Suprapubic skin (tissue), 4 donors: ENCODE data around the gene MAP3K4. TPM values are rescaled to one million over a fixed set of nuclear protein-coding genes. Genes with fewer than 3 reads are reported as not detected.

Source experiments
- DNase-seq, 2 donors: peaks; one replicate each; pipeline ENCODE4 v3.0.0-alpha.2; 2019; ENCODE audit warnings: low spot score in 2 of 2
- H3K27ac ChIP-seq: fragments of 200-600 bp; sonication (generic); one replicate; pipeline ENCODE4 v1.5.1; 2019
- H3K27me3 ChIP-seq: fragments of 200-600 bp; sonication (generic); one replicate; pipeline ENCODE4 v1.5.1; 2019
- H3K36me3 ChIP-seq: fragments of 200-600 bp; sonication (generic); one replicate; pipeline ENCODE4 v1.5.1; 2019
- H3K4me1 ChIP-seq: fragments of 200-600 bp; sonication (generic); one replicate; pipeline ENCODE4 v1.5.1; 2019
- H3K4me3 ChIP-seq: fragments of 200-600 bp; sonication (generic); one replicate; pipeline ENCODE4 v1.5.1; 2019; ENCODE audit warnings: mild to moderate bottlenecking
- H3K9me3 ChIP-seq: fragments of 200-600 bp; sonication (generic); one replicate; pipeline ENCODE4 v1.5.1; 2019
- EP300 ChIP-seq: sonication (generic); formaldehyde crosslinking; IDR thresholded peaks from one replicate; pipeline ENCODE4 v1.6.1; 2017; ENCODE audit warnings: antibody characterized with exemption
- POLR2A ChIP-seq, 2 donors: fragments of 450-650 bp; IDR thresholded peaks; one replicate each; pipeline ENCODE4 v1.6.1; 2017; ENCODE audit warnings: antibody characterized with exemption in 2 of 2, mild to moderate bottlenecking in 2 of 2, moderate library complexity in 2 of 2
- POLR2AphosphoS5 ChIP-seq, 3 donors: sonication (generic); formaldehyde crosslinking; IDR thresholded peaks; one replicate each; pipeline ENCODE4 v1.6.1; 2017; ENCODE audit warnings: antibody characterized with exemption in 3 of 3
- WGBS: methylation state at CpG from one replicate; pipeline ENCODE4 v1.1.5; 2018; 5-methylcytosine and 5-hydroxymethylcytosine counted together
- total RNA-seq, 4 donors: library from RNA; depleted of rRNA; stranded (reverse); fragments of >200 nt; gene quantifications; one replicate each; pipeline ENCODE4 v1.1.0, GENCODE V29; 2016
- TF ChIP-seq, protein P1 (sequence below), 2 donors: fragments of 200-600 bp in 1 of 2; fragments of 450-650 bp in 1 of 2; sonication (generic) in 1 of 2; IDR thresholded peaks; one replicate each; pipeline ENCODE4 v1.5.1; 2016 to 2019; ENCODE audit warnings: antibody characterized with exemption in 2 of 2, mild to moderate bottlenecking in 1 of 2, moderate library complexity in 1 of 2

The MAP3K4 gene
- total RNA-seq, 4 donors from 2014 or later = 29.2 to 83.2 (median 45.2) TPM

- WGBS = 85% methylated on average over 12 of the region's 12 CpGs
- TF ChIP-seq, protein P1, sequence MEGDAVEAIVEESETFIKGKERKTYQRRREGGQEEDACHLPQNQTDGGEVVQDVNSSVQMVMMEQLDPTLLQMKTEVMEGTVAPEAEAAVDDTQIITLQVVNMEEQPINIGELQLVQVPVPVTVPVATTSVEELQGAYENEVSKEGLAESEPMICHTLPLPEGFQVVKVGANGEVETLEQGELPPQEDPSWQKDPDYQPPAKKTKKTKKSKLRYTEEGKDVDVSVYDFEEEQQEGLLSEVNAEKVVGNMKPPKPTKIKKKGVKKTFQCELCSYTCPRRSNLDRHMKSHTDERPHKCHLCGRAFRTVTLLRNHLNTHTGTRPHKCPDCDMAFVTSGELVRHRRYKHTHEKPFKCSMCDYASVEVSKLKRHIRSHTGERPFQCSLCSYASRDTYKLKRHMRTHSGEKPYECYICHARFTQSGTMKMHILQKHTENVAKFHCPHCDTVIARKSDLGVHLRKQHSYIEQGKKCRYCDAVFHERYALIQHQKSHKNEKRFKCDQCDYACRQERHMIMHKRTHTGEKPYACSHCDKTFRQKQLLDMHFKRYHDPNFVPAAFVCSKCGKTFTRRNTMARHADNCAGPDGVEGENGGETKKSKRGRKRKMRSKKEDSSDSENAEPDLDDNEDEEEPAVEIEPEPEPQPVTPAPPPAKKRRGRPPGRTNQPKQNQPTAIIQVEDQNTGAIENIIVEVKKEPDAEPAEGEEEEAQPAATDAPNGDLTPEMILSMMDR (IDR thresholded peaks at IDR 0.05) = no peak
- no peak for TF ChIP-seq EP300
- TF ChIP-seq POLR2AphosphoS5 (IDR thresholded peaks at IDR 0.05) = no peak
- no peak for TF ChIP-seq POLR2A (IDR thresholded peaks at IDR 0.05)
- Histone ChIP-seq H3K27me3 (no peaks in the 10 kb centered on the region), H3K36me3 (peaks cover 31% of the 10 kb centered on the region), H3K9me3 (no peaks in the 10 kb centered on the region), H3K4me3 (no peak overlapping the region), H3K4me1 (no peaks in the 10 kb centered on the region), H3K27ac (no peak overlapping the region)
- DNase-seq = no peak
Observed at GRCh38 chr6:161137839-161138542, 146.4 kb downstream of the MAP3K4 start.

GRCh38 chr6:161138543-161139303 lies 147.2 kb downstream of the MAP3K4 start:
- 93% methylated on average over 23 of the region's 23 CpGs for WGBS

DNA sequence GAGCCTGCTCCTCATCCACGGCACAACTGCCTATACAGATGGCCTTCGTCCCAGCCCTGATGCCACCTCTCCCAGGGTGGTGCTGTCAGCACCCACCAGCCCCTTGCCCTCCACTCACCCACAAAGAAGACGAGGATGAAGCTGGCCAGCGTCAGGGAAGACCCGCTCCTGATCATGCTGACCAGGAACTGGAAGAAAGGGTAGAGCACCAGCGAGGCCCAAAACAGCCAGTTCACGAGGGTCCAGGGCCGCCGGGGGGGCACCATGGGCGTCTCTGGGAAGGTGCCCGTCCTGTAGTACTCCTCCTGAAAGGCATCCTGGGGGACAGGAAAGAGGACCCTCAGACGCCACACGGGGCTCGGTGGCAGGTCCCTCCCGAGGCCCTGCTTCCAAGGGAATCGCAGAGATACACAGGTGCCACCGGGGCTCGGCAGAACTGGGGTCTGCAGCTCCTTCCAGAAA lies 147.8 kb downstream of the MAP3K4 start:
- DNase-seq = no peak
- TF ChIP-seq, protein P1 (IDR thresholded peaks at IDR 0.05) = no peak
- TF ChIP-seq POLR2A (IDR thresholded peaks at IDR 0.05) = no peak
- TF ChIP-seq POLR2AphosphoS5 (IDR thresholded peaks at IDR 0.05) = no peak
- no peak for TF ChIP-seq EP300
- Histone ChIP-seq H3K9me3 (no peaks in the 10 kb centered on the region), H3K4me3 (no peak overlapping the region), H3K36me3 (peaks cover 31% of the 10 kb centered on the region), H3K27ac (no peak overlapping the region), H3K4me1 (no peaks in the 10 kb centered on the region), H3K27me3 (no peaks in the 10 kb centered on the region)
- 95% methylated on average over 5 of the region's 18 CpGs for WGBS

More at GRCh38 chr6:161138543-161139303, 147.2 kb downstream of the MAP3K4 start:
- Histone ChIP-seq H3K4me3 (no peak overlapping the region), H3K27me3 (no peaks in the 10 kb centered on the region), H3K4me1 (no peaks in the 10 kb centered on the region), H3K27ac (no peak overlapping the region), H3K9me3 (no peaks in the 10 kb centered on the region), H3K36me3 (peaks cover 31% of the 10 kb centered on the region)
- no peak for DNase-seq
- TF ChIP-seq POLR2AphosphoS5 (IDR thresholded peaks at IDR 0.05) = no peak
- TF ChIP-seq EP300 = no peak
- TF ChIP-seq, protein P1 (IDR thresholded peaks at IDR 0.05) = no peak
- no peak for TF ChIP-seq POLR2A (IDR thresholded peaks at IDR 0.05)

DNA sequence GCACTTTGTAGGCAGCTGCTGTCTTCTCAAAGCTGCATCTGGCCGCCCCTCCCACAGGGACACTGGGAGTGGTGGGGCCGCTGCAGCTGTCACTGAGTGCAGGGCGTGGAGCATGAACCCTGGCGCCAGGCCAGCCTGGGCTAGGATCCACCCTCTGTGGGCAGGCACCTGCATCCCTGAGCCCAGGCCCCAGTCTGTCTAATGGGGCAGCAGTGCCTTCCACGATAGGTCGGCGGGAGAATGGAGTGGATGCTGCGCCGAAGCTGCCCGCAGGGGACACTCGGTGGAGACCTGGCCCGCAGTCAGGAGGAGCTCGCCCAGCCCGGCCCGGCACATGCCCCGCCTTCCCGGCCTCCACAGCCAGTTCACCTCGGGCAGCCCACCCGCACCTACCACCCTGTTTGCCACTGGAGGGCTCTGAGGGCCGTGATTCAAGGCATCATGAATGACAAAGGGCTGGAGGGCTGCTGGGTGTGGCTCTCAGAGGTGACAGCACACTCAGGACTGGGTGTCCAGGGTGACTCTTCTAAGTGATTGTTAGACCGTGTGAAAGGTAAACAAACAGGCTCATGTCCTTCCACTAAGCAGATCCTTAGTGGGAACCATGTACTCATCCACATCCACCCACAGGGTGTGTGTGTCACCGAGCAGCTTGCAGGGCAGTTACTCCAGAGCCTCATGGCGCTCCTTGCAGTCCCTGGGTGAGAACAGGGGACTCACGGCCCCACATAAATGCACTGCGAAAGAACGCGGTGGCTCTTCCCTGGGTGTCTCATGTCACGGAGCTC lies 148.4 kb downstream of the MAP3K4 start:
- Histone ChIP-seq H3K36me3 (peaks cover 26% of the 10 kb centered on the region), H3K9me3 (no peaks in the 10 kb centered on the region), H3K27me3 (no peaks in the 10 kb centered on the region), H3K4me1 (no peaks in the 10 kb centered on the region), H3K27ac (no peak overlapping the region), H3K4me3 (no peak overlapping the region)
- 94% methylated on average over 17 of the region's 28 CpGs for WGBS
- no peak for DNase-seq
- TF ChIP-seq, protein P1 (IDR thresholded peaks at IDR 0.05) = no peak
- TF ChIP-seq EP300 (no peak), POLR2AphosphoS5 (IDR thresholded peaks at IDR 0.05) (no peak), POLR2A (IDR thresholded peaks at IDR 0.05) (no peak)

GRCh38 chr6:161140554-161140875 lies 148.9 kb downstream of the MAP3K4 start:
- WGBS = 92% methylated on average over 9 of the region's 10 CpGs

More at GRCh38 chr6:161140554-161140875, 148.9 kb downstream of the MAP3K4 start:
- H3K27me3 ChIP-seq = no peaks in the 10 kb centered on the region
- H3K9me3 ChIP-seq = no peaks in the 10 kb centered on the region
- no peaks in the 10 kb centered on the region for H3K4me1 ChIP-seq
- H3K36me3 ChIP-seq = peaks cover 26% of the 10 kb centered on the region
- H3K4me3 ChIP-seq = no peak overlapping the region
- no peak overlapping the region for H3K27ac ChIP-seq
- no peak for DNase-seq
- TF ChIP-seq, protein P1 (IDR thresholded peaks at IDR 0.05) = no peak
- no peak for TF ChIP-seq EP300
- TF ChIP-seq POLR2AphosphoS5 (IDR thresholded peaks at IDR 0.05) = no peak
- TF ChIP-seq POLR2A (IDR thresholded peaks at IDR 0.05) = no peak
